Adrenal gland (tissue), 5 donors: ENCODE results near the gene OSR1.

Experiments used
- POLR2A ChIP-seq, 2 donors: fragments of 450-650 bp; IDR thresholded peaks; one replicate each; pipeline ENCODE4 v1.6.1; 2017; ENCODE audit warnings: antibody characterized with exemption in 2 of 2, mild to moderate bottlenecking in 2 of 2, moderate library complexity in 1 of 2
- TF ChIP-seq, protein P1 (sequence below), 6 experiments: fragments of 450-650 bp in 4 of 6; fragments of 200-600 bp in 2 of 6; sonication (generic) in 1 of 6; IDR thresholded peaks; 1 replicate in 5 of 6; 2 replicates in 1 of 6; pipeline versions ENCODE4 v1.5.1 to v1.8.0; 2016 to 2021; ENCODE audit warnings: antibody characterized with exemption in 6 of 6, mild to moderate bottlenecking in 2 of 6, moderate library complexity in 1 of 6
- donor health status: DM: no; HTN: no; CAD: no.

DNA sequence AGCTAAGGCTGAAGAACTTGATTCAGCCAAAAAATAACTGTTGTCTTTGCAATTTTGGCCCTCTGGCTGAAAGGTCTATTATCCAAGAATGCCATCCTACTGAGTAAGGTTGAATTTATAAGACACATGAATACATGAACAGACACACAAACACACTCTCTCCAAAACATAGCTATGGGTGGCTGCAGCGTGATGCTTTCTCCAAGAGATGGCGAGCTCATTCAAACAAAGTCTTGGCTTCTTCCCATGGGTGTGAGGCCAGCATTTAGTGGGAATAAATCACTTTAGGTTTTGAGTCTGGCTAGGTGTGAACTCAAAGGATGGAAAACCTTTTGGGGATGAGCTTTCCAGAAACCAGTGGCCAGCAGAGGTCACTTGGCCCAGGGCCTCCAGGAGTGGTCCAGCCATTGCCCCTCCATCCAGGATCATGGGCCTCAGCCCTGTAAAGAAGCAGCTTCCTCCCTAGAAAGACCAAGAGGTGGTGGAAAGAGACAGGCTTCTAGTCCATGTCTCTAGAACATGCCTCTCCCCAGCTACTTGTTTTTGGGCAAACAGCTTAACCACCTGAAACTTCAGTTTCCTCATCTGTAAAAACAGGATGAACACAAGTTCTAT lies 11.0 kb upstream of the OSR1 start:
- TF ChIP-seq, protein P1, sequence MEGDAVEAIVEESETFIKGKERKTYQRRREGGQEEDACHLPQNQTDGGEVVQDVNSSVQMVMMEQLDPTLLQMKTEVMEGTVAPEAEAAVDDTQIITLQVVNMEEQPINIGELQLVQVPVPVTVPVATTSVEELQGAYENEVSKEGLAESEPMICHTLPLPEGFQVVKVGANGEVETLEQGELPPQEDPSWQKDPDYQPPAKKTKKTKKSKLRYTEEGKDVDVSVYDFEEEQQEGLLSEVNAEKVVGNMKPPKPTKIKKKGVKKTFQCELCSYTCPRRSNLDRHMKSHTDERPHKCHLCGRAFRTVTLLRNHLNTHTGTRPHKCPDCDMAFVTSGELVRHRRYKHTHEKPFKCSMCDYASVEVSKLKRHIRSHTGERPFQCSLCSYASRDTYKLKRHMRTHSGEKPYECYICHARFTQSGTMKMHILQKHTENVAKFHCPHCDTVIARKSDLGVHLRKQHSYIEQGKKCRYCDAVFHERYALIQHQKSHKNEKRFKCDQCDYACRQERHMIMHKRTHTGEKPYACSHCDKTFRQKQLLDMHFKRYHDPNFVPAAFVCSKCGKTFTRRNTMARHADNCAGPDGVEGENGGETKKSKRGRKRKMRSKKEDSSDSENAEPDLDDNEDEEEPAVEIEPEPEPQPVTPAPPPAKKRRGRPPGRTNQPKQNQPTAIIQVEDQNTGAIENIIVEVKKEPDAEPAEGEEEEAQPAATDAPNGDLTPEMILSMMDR (IDR thresholded peaks at IDR 0.05), result no peak
- no peak for TF ChIP-seq POLR2A (IDR thresholded peaks at IDR 0.05)
